ENCODE data around the gene SHC4.

Gene SHC4

DNA sequence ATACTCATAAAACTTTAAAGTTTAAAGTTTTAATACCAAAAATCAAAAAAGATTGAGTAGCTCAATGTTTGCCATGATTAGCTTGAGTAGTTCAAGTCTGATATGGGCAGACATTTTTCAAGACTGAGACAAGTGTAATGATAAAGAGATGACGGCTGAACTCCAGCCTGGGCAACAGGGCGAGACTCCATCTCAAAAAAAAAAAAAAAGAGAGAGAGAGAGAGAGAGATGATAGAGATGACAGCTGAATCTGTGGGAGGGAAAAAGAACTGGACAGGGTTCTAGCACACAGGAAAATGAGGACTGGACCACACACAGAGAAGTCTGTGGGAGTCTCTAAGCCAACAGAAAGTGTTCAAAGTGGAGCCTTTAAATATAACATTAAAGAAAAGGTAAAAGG lies 178.0 kb downstream of the SHC4 start:
- in situ Hi-C loops (cut with HindIII; ENCODE audit: low pct_ligation_motif_present, low pct_unique_long_range_greater_than_20kb, low sequenced_read_pairs), result no loop called here
- DNase-seq, result no peak

- DNase-seq, result no peak
- in situ Hi-C loops (cut with HindIII; ENCODE audit: low pct_ligation_motif_present, low pct_unique_long_range_greater_than_20kb, low sequenced_read_pairs), result no loop called here
These were observed 178.5 kb downstream of the SHC4 start for GRCh38 chr15:48785195-48785594.

DNA sequence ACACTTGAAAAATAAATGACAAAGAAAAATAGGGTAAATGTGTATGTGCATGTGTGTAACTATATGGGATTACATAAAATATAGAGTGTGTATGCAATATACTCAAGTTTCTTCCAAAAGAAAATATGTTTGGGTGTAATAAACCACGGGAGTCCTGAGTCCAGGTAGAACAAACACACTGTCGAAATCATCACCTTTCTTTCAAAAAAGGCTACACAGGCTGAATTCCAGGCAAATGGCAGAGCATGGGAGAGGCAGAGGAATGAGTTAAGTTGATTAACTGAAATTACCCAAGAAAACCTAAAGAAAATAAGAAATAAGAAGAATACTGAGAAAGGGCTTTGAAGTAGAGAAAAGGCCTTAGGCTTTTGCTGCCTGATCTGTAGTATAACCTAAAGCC lies 179.0 kb downstream of the SHC4 start:
- DNase-seq, result no peak
- in situ Hi-C loops (cut with HindIII; ENCODE audit: low pct_ligation_motif_present, low pct_unique_long_range_greater_than_20kb, low sequenced_read_pairs), result no loop called here

- DNase-seq, result no peak
- in situ Hi-C loops (cut with HindIII; ENCODE audit: low pct_ligation_motif_present, low pct_unique_long_range_greater_than_20kb, low sequenced_read_pairs), result no loop called here
These were observed 180.8 kb downstream of the SHC4 start for GRCh38 chr15:48782911-48783310.

- no peak for DNase-seq
- in situ Hi-C loops (cut with HindIII; ENCODE audit: low pct_ligation_motif_present, low pct_unique_long_range_greater_than_20kb, low sequenced_read_pairs), result no loop called here
These were observed 182.1 kb downstream of the SHC4 start for GRCh38 chr15:48781481-48782081.

GRCh38 chr15:48781017-48781416 lies 182.7 kb downstream of the SHC4 start:
- DNase-seq, result no peak
- in situ Hi-C loops (cut with HindIII; ENCODE audit: low pct_ligation_motif_present, low pct_unique_long_range_greater_than_20kb, low sequenced_read_pairs), result no loop called here

DNA sequence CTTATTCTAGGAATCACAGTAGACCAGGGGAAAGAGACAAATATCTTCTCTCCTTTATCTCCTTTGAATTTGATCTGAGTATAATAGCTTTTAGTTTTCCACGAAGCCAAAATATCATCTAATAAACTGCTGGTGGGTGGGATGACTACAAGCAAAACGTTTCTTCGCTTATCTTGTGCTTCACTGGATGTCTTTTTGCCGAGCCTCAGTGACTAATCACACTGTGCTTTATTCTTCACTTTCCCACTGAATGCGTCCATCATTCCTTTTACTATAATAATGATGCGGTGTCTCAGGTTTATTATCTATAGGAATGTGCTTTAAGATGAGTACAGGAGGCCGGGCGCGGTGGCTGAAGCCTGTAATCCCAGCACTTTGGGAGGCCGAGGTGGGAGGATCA lies 185.4 kb downstream of the SHC4 start:
- in situ Hi-C loops (cut with HindIII; ENCODE audit: low pct_ligation_motif_present, low pct_unique_long_range_greater_than_20kb, low sequenced_read_pairs), result no loop called here

DNA sequence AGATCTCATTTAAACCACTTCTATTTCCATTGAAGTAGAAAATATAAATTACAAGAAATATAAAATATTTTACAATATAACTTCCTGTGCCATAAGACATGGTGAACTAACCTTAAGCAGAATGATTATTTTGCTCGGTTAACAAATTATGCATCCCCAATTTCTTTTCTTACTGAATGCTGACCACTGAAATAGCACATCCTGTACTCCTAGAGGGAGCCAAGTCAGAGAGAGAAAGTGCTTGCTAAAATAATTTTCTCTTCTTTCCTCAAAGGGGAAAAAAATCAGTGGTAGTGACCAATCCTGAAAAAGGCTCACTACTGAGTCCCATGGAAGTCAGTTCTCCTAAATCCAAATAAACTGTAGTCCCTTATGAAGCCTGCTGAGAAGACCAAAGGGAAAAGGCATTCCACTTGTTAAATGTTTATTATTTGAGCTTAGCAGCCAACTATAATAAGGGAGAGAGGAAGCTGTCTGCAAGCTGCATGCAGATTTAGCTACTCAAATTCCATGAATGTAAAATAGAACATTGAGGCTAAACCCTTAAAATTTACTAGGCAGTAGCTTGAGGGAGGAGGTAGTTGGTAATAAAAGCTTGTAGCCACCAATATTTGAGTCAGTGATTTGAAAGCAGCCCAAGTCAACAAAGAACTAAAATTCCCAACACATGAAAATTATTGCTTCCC lies 185.9 kb downstream of the SHC4 start:
- in situ Hi-C loops (cut with HindIII; ENCODE audit: low pct_ligation_motif_present, low pct_unique_long_range_greater_than_20kb, low sequenced_read_pairs), result no loop called here
- DNase-seq, result no peak

More for the DNA sequence above, 185.4 kb downstream of the SHC4 start:
- DNase-seq, result no peak

- no peak for DNase-seq
- in situ Hi-C loops (cut with HindIII; ENCODE audit: low pct_ligation_motif_present, low pct_unique_long_range_greater_than_20kb, low sequenced_read_pairs), result no loop called here
These were observed 188.2 kb downstream of the SHC4 start for GRCh38 chr15:48775546-48775945.

DNA sequence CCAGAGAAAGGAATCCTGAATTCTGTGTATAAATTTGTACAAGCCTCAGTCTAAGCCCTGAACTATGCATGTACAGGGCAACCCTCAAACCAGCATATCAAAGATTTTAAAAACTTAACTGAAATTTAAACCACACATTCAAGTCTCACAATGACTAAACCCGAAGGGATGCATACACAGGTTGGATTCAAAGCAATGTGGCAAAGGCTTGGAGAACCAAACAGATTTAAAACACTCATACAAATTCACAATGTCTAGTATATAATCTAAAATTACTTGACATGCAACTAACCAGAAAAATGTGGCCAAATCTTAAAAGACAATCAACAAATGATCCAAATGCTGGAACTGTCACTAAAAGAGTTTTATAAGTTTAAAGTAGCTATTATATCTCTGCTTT lies 189.2 kb downstream of the SHC4 start:
- no peak for DNase-seq
- in situ Hi-C loops (cut with HindIII; ENCODE audit: low pct_ligation_motif_present, low pct_unique_long_range_greater_than_20kb, low sequenced_read_pairs), result no loop called here
